K562 treated with DMSO at 1 percent for 12 hours (cell line): Measurements from ENCODE around the gene SP9. TPM values are rescaled to one million over a fixed set of nuclear protein-coding genes. Genes with fewer than 3 reads are reported as not detected.

Source experiments
- total RNA-seq: library from RNA; unstranded; fragments of 300-600 nt; gene quantifications from 2 replicates; pipeline ENCODE4 v1.2.3, GENCODE V29; 2022; ENCODE audit not compliant: insufficient read depth

SP9 gene
- 0.64 TPM in 1 of 2 replicates, not detected in the other for total RNA-seq

GRCh38 chr2:174334781-174335251, at the start of gene SP9:
SP9 (plus strand) TSS chr2:174334954; CDS start chr2:174335093, 139 bp downstream.

Other genes starting within 250 kb of the SP9 start
- gene OLA1, start 86.4 kb upstream of the SP9 start, total RNA-seq: 56.0 and 137 TPM in 2 replicates
- 8.4 and 27.3 TPM in 2 replicates for gene SCRN3, start 60.8 kb downstream of the SP9 start, total RNA-seq
- gene GPR155, start 152.1 kb downstream of the SP9 start, total RNA-seq: 6.3 TPM in 1 of 2 replicates, not detected in the other